GM12878 (cell line): ENCODE data around the gene RNF41. TPM values are rescaled to one million over a fixed set of nuclear protein-coding genes. Genes with fewer than 3 reads are reported as not detected.

Experiments
- ASH2L ChIP-seq: fragments of 300-600, 200-600 bp; sonication (generic); IDR thresholded peaks from 2 replicates; pipeline ENCODE4 v1.6.1; 2017; ENCODE audit warnings: low read depth, mild to moderate bottlenecking, borderline replicate concordance
- BACH1 ChIP-seq: fragments of 450-650 bp; IDR thresholded peaks from 2 replicates; pipeline ENCODE4 v1.6.1; 2017; ENCODE audit warnings: mild to moderate bottlenecking, borderline replicate concordance
- CBFB ChIP-seq: IDR thresholded peaks from 2 replicates; pipeline ENCODE4 v1.6.1; 2016; ENCODE audit warnings: antibody characterized with exemption, low read depth
- CBX3 ChIP-seq: fragments of 200-600 bp; sonication (generic); IDR thresholded peaks from 2 replicates; pipeline ENCODE4 v1.6.1; 2016; ENCODE audit warnings: low read depth, borderline replicate concordance
- CHD2 ChIP-seq: IDR thresholded peaks from 2 replicates; pipeline ENCODE4 v1.6.1; 2011; ENCODE audit warnings: low read depth, low read length, improper control_type of control experiment, borderline replicate concordance
- CHD4 ChIP-seq: fragments of 200-600 bp; sonication (generic); IDR thresholded peaks from 2 replicates; pipeline ENCODE4 v1.6.1; 2016; ENCODE audit warnings: mild to moderate bottlenecking
- CREM ChIP-seq: IDR thresholded peaks from 2 replicates; pipeline ENCODE4 v1.6.1; 2014; ENCODE audit warnings: antibody characterized with exemption, low read depth
- GATAD2B ChIP-seq: fragments of 450-650 bp; conservative IDR thresholded peaks from 2 replicates; pipeline ENCODE4 v1.6.1; 2017; ENCODE audit warnings: low read depth, mild to moderate bottlenecking, moderate library complexity
- MYC ChIP-seq: IDR thresholded peaks from 2 replicates; pipeline ENCODE4 v1.6.1; 2011; ENCODE audit warnings: mild to moderate bottlenecking, low read length, moderate library complexity, inconsistent platforms; ENCODE audit not compliant: insufficient read depth, insufficient replicate concordance, insufficient read length, severe bottlenecking
- NRF1 ChIP-seq: conservative IDR thresholded peaks from 2 replicates; pipeline ENCODE4 v1.6.1; 2011; ENCODE audit warnings: mild to moderate bottlenecking, low read depth, low read length, improper control_type of control experiment
- PAX5 ChIP-seq: IDR thresholded peaks from 2 replicates; pipeline ENCODE4 v1.6.1; 2011; ENCODE audit warnings: low read depth, low read length, borderline replicate concordance
- PAX8 ChIP-seq: fragments of 450-650 bp; IDR thresholded peaks from 2 replicates; pipeline ENCODE4 v1.6.1; 2017; ENCODE audit warnings: mild to moderate bottlenecking, moderate library complexity
- SMAD5 ChIP-seq: IDR thresholded peaks from 2 replicates; pipeline ENCODE4 v1.6.1; 2016; ENCODE audit warnings: antibody characterized with exemption, low read depth
- SPI1 ChIP-seq: IDR thresholded peaks from 2 replicates; pipeline ENCODE4 v1.6.1; 2011; ENCODE audit warnings: low read depth, mild to moderate bottlenecking, low read length, moderate library complexity, borderline replicate concordance; ENCODE audit not compliant: insufficient read depth
- STAT1 ChIP-seq: fragments of 450-650 bp; conservative IDR thresholded peaks from 2 replicates; pipeline ENCODE4 v1.6.1; 2014; ENCODE audit warnings: antibody characterized with exemption, mild to moderate bottlenecking
- TCF7 ChIP-seq: IDR thresholded peaks from 2 replicates; pipeline ENCODE4 v1.6.1; 2014; ENCODE audit warnings: antibody characterized with exemption, borderline replicate concordance
- ZNF217 ChIP-seq: fragments of 450-650 bp; IDR thresholded peaks from 2 replicates; pipeline ENCODE4 v1.6.1; 2017; ENCODE audit warnings: antibody characterized with exemption, mild to moderate bottlenecking
- polyA plus RNA-seq, 11 experiments: library from polyadenylated mRNA; depleted of rRNA in 4 of 11; unstranded in 6 of 11; stranded (reverse) in 5 of 11; fragments of >200 nt; fragmentation: Nextera tagmentation in 4 of 11; fragmentation: Illumina TruSeq in 1 of 11; extraction: Ambion mirVana in 4 of 11; extraction: Trizol in 1 of 11; gene quantifications; 1 replicate in 1 of 11; 2 replicates in 10 of 11; pipeline versions ENCODE4 v1.2.1 to v1.2.3, GENCODE V29; 2011 to 2016; ENCODE audit warnings: inconsistent platforms in 2 of 11, missing spikeins in 2 of 11, low read depth in 1 of 11
- total RNA-seq, 4 experiments: library from RNA; depleted of rRNA in 3 of 4; stranded (reverse); fragments of >200 nt in 3 of 4; fragmentation: Illumina TruSeq in 1 of 4; extraction: Trizol in 1 of 4; gene quantifications; 2 replicates each; pipeline versions ENCODE4 v1.2.1 to v1.2.3, GENCODE V29; 2013 to 2021
- TF ChIP-seq, protein P1 (sequence below): fragments of 450-650 bp; IDR thresholded peaks from 2 replicates; pipeline ENCODE4 v1.6.1; 2016; ENCODE audit warnings: mild to moderate bottlenecking, moderate library complexity, borderline replicate concordance
- TF ChIP-seq, protein P2 (sequence below): fragments of 450-650 bp; IDR thresholded peaks from 2 replicates; pipeline ENCODE4 v1.6.1; 2017; ENCODE audit warnings: borderline replicate concordance
- TF ChIP-seq, protein P3 (sequence below): fragments of 450-650 bp; IDR thresholded peaks from 2 replicates; pipeline ENCODE4 v1.6.1; 2016; ENCODE audit warnings: mild to moderate bottlenecking
- TF ChIP-seq, protein P4 (sequence below): IDR thresholded peaks from 2 replicates; pipeline ENCODE4 v1.6.1; 2012; ENCODE audit warnings: low read length, inconsistent platforms
- TF ChIP-seq, protein P5 (sequence below): IDR thresholded peaks from 2 replicates; pipeline ENCODE4 v1.6.1; 2011; ENCODE audit warnings: low read depth, mild to moderate bottlenecking, low read length, moderate library complexity, borderline replicate concordance; ENCODE audit errors: extremely low read depth

RNF41 gene
- total and polyA plus RNA-seq, 10 of the 15 experiments (the other 5 are each of a cell fraction or from before 2014, with no cell fraction given), result 11.1 to 47.8 (median 30.6) TPM

DNA sequence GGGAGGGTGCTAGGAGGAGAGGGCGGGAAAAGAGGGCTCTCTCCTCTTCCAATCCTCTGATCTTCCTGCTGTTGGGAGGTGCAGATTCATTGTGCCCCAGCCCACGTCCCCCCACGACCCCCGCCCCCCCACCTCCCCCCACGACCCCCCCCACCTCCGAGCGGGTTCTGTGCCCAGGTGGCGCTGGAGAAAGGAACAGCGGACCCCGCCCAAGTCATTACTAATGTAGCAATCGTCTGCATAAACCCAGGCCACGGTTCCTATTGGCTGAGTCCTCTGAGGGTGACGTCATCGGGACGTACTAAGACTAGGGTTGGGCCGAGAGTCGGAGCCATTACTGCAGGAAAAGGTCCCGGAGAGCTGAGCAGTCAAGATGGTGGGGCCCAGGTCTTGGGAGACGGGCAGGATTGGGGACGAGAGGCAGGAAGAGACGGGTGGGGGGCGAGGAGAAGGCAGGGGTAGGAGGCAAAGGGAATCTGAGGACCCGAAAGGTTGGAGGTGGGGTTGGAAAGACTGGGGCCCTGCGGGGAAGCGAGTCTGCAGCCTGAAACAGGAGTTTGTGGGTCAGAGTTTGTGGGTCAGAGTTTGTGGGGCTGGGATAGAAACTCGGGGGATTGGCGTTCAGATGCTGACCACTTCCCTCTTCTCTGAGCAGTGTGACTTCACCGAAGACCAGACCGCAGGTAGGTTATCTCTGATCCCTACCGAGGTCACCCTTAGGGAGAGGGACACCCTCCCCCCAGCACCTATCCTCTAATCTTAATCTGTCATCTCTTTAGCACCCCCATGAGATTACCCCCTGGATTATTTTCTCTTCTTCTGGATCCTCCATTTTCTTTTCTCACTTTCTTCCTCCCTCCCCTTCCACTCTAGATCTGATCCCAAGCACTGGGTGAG lies 63.4 kb downstream of the RNF41 start, which contains the start of gene MYL6 (continued):
- TF ChIP-seq MYC, result no peak
- no peak for TF ChIP-seq CBX3
- TF ChIP-seq CBFB, result peak; percentile 77; the same call in 1 of the 2 replicates
- TF ChIP-seq TCF7, result no peak
- TF ChIP-seq PAX8, result peak; percentile 63; the same call in 1 of the 2 replicates
- TF ChIP-seq SPI1, result peak; percentile 88
- no peak for TF ChIP-seq ZNF217
- peak; percentile 97 for TF ChIP-seq SMAD5
- peak; percentile 93 for TF ChIP-seq CREM
- no peak for TF ChIP-seq NRF1
- no peak for TF ChIP-seq CHD4
- TF ChIP-seq CHD2, result no peak; the same call in 1 of the 2 replicates
- TF ChIP-seq BACH1, result peak; percentile 88; the same call in 1 of the 2 replicates
- TF ChIP-seq, protein P1, sequence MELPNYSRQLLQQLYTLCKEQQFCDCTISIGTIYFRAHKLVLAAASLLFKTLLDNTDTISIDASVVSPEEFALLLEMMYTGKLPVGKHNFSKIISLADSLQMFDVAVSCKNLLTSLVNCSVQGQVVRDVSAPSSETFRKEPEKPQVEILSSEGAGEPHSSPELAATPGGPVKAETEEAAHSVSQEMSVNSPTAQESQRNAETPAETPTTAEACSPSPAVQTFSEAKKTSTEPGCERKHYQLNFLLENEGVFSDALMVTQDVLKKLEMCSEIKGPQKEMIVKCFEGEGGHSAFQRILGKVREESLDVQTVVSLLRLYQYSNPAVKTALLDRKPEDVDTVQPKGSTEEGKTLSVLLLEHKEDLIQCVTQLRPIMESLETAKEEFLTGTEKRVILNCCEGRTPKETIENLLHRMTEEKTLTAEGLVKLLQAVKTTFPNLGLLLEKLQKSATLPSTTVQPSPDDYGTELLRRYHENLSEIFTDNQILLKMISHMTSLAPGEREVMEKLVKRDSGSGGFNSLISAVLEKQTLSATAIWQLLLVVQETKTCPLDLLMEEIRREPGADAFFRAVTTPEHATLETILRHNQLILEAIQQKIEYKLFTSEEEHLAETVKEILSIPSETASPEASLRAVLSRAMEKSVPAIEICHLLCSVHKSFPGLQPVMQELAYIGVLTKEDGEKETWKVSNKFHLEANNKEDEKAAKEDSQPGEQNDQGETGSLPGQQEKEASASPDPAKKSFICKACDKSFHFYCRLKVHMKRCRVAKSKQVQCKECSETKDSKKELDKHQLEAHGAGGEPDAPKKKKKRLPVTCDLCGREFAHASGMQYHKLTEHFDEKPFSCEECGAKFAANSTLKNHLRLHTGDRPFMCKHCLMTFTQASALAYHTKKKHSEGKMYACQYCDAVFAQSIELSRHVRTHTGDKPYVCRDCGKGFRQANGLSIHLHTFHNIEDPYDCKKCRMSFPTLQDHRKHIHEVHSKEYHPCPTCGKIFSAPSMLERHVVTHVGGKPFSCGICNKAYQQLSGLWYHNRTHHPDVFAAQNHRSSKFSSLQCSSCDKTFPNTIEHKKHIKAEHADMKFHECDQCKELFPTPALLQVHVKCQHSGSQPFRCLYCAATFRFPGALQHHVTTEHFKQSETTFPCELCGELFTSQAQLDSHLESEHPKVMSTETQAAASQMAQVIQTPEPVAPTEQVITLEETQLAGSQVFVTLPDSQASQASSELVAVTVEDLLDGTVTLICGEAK, result no peak; the same call in 1 of the 2 replicates
- TF ChIP-seq PAX5, result no peak; the same call in 1 of the 2 replicates
- TF ChIP-seq, protein P2, sequence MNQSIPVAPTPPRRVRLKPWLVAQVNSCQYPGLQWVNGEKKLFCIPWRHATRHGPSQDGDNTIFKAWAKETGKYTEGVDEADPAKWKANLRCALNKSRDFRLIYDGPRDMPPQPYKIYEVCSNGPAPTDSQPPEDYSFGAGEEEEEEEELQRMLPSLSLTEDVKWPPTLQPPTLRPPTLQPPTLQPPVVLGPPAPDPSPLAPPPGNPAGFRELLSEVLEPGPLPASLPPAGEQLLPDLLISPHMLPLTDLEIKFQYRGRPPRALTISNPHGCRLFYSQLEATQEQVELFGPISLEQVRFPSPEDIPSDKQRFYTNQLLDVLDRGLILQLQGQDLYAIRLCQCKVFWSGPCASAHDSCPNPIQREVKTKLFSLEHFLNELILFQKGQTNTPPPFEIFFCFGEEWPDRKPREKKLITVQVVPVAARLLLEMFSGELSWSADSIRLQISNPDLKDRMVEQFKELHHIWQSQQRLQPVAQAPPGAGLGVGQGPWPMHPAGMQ, result no peak
- TF ChIP-seq, protein P3, sequence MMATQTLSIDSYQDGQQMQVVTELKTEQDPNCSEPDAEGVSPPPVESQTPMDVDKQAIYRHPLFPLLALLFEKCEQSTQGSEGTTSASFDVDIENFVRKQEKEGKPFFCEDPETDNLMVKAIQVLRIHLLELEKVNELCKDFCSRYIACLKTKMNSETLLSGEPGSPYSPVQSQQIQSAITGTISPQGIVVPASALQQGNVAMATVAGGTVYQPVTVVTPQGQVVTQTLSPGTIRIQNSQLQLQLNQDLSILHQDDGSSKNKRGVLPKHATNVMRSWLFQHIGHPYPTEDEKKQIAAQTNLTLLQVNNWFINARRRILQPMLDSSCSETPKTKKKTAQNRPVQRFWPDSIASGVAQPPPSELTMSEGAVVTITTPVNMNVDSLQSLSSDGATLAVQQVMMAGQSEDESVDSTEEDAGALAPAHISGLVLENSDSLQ, result peak; percentile 50
- TF ChIP-seq, protein P4, sequence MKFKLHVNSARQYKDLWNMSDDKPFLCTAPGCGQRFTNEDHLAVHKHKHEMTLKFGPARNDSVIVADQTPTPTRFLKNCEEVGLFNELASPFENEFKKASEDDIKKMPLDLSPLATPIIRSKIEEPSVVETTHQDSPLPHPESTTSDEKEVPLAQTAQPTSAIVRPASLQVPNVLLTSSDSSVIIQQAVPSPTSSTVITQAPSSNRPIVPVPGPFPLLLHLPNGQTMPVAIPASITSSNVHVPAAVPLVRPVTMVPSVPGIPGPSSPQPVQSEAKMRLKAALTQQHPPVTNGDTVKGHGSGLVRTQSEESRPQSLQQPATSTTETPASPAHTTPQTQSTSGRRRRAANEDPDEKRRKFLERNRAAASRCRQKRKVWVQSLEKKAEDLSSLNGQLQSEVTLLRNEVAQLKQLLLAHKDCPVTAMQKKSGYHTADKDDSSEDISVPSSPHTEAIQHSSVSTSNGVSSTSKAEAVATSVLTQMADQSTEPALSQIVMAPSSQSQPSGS, result peak; percentile 88
- TF ChIP-seq GATAD2B, result 0 out of 2 replicates have a peak, but pooled peaks have one; percentile 35
- no peak for TF ChIP-seq ASH2L
- no peak for TF ChIP-seq STAT1
- TF ChIP-seq, protein P5, sequence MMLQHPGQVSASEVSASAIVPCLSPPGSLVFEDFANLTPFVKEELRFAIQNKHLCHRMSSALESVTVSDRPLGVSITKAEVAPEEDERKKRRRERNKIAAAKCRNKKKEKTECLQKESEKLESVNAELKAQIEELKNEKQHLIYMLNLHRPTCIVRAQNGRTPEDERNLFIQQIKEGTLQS, result no peak
